Smooth muscle cell (in vitro differentiated cells): Measurements from ENCODE around the gene PTPRJ. TPM values are rescaled to one million over a fixed set of nuclear protein-coding genes. Genes with fewer than 3 reads are reported as not detected.

ENCODE experiments used
- DNase-seq: peaks from one replicate; lab custom pipeline; 2025; ENCODE audit not compliant: unreplicated experiment; lab: John Stamatoyannopoulos, UW
- H2AFZ ChIP-seq: fragments of 200-600 bp; sonication (generic); 2 replicates; pipeline ENCODE4 v1.6.0; 2016; ENCODE audit warnings: antibody characterized with exemption, low read depth, mild to moderate bottlenecking
- H3F3A ChIP-seq: fragments of 200-600 bp; sonication (generic); 2 replicates; pipeline ENCODE4 v1.6.0; 2017; ENCODE audit warnings: antibody characterized with exemption, low read depth
- H3K27ac ChIP-seq: fragments of 200-600 bp; sonication (generic); 2 replicates; pipeline ENCODE4 v1.5.1; 2016; ENCODE audit warnings: low read depth, mild to moderate bottlenecking
- H3K27me3 ChIP-seq: fragments of 200-600 bp; sonication (generic); 2 replicates; pipeline ENCODE4 v1.6.1; 2016; ENCODE audit warnings: low read depth, mild to moderate bottlenecking
- H3K36me3 ChIP-seq: fragments of 200-600 bp; sonication (generic); 2 replicates; pipeline ENCODE4 v1.5.1; 2016; ENCODE audit warnings: low read depth
- H3K4me1 ChIP-seq: fragments of 200-600 bp; sonication (generic); 2 replicates; pipeline ENCODE4 v1.5.1; 2016; ENCODE audit warnings: low read depth
- H3K4me2 ChIP-seq: fragments of 200-600 bp; sonication (generic); 2 replicates; pipeline ENCODE4 v1.6.0; 2016; ENCODE audit warnings: mild to moderate bottlenecking
- H3K4me3 ChIP-seq: fragments of 200-600 bp; sonication (generic); 2 replicates; pipeline ENCODE4 v1.5.1; 2016; ENCODE audit warnings: mild to moderate bottlenecking
- H3K79me2 ChIP-seq: fragments of 200-600 bp; sonication (generic); 2 replicates; pipeline ENCODE4 v1.6.0; 2016; ENCODE audit warnings: low read depth, mild to moderate bottlenecking
- H3K9ac ChIP-seq: fragments of 200-600 bp; sonication (generic); 2 replicates; pipeline ENCODE4 v1.6.0; 2016; ENCODE audit warnings: low read depth
- H3K9me3 ChIP-seq: fragments of 200-600 bp; sonication (generic); replicated peaks from 2 replicates; pipeline ENCODE4 v1.5.1; 2016; ENCODE audit warnings: low read depth
- H4K20me1 ChIP-seq: fragments of 200-600 bp; sonication (generic); 2 replicates; pipeline ENCODE4 v1.6.0; 2016; ENCODE audit warnings: low read depth
- WGBS: methylation state at CpG from one replicate; pipeline ENCODE4 v1.1.7; 2016; ENCODE audit warnings: low lambda C conversion rate; 5-methylcytosine and 5-hydroxymethylcytosine counted together
- polyA plus RNA-seq: library from polyadenylated mRNA; unstranded; fragments of >200 nt; fragmentation: Nextera tagmentation; extraction: Ambion mirVana; gene quantifications from 2 replicates; pipeline ENCODE4 v1.2.1, GENCODE V29; 2016
- total RNA-seq: library from RNA; depleted of rRNA; stranded (reverse); fragments of >200 nt; gene quantifications from 2 replicates; pipeline ENCODE4 v1.2.3, GENCODE V29; 2014
- TF ChIP-seq, protein P1 (sequence below): fragments of 200-600 bp; sonication (generic); IDR thresholded peaks from 2 replicates; pipeline ENCODE4 v1.5.1; 2017; ENCODE audit warnings: borderline replicate concordance, mild to moderate bottlenecking, antibody characterized with exemption; ENCODE audit not compliant: insufficient read depth, poor library complexity, severe bottlenecking

The PTPRJ gene
- total and polyA plus RNA-seq, 2 experiments from 2014 or later = 1.5 to 6.3 TPM

DNA sequence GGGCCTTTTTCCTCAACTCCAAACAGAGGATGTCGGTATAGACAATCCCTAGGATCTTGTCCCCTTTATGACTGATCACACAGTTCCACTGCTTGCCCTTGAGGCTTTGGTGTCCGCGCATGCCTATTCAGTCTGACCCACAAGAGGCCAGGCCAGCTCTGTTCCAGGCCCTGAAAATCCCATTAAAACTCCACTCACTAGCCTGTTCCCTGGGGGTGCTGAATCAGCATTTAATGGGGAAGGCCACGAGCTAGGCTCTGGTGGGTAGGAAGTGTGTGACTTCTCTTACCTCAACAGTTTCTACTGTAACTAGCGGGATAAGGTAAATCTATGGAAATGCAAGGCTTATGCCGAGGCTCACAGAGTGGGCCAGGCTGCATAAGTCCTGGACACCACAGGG is 117.7 kb downstream of the PTPRJ start:
- Histone ChIP-seq H3K4me3 (no peak overlapping the region), H3K27ac (no peak overlapping the region), H3K4me1 (no peaks in the 10 kb centered on the region), H4K20me1 (no peaks in the 10 kb centered on the region), H3K36me3 (no peaks in the 10 kb centered on the region), H2AFZ (no peak overlapping the region), H3K27me3 (no peaks in the 10 kb centered on the region), H3K4me2 (no peak overlapping the region), H3K9me3 (no peaks in the 10 kb centered on the region), H3K9ac (no peak overlapping the region), H3K79me2 (peaks cover 5% of the 10 kb centered on the region), H3F3A (no peaks in the 10 kb centered on the region)
- TF ChIP-seq, protein P1, sequence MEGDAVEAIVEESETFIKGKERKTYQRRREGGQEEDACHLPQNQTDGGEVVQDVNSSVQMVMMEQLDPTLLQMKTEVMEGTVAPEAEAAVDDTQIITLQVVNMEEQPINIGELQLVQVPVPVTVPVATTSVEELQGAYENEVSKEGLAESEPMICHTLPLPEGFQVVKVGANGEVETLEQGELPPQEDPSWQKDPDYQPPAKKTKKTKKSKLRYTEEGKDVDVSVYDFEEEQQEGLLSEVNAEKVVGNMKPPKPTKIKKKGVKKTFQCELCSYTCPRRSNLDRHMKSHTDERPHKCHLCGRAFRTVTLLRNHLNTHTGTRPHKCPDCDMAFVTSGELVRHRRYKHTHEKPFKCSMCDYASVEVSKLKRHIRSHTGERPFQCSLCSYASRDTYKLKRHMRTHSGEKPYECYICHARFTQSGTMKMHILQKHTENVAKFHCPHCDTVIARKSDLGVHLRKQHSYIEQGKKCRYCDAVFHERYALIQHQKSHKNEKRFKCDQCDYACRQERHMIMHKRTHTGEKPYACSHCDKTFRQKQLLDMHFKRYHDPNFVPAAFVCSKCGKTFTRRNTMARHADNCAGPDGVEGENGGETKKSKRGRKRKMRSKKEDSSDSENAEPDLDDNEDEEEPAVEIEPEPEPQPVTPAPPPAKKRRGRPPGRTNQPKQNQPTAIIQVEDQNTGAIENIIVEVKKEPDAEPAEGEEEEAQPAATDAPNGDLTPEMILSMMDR = no peak
- DNase-seq = no peak
- WGBS = 66% methylated on average over 6 of the region's 6 CpGs

DNA sequence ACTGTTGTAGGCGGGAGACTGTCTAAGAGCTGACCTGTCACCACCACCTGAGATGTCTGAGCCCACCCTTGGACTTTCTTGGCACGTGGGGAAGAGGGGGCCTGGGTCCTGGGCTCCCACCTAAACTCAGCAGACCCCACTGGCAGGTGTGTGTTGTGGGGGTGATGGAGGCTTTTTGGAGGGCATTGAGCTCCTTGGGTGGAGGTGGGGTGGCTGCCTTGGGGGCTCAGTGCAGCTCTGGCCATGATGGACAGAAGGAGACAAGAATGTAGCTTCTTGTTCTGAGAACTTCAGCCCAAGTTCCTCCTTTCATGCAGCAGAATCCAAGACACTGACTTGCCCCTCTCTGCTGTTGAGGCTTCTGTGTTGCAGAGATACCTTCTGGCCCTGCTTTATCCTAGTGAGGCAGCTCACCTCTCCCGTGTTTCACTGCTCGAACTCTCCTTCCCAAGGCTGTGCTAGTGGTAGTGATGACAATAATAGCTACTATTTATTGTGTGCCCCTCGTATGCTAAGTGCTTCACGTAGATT is 119.6 kb downstream of the PTPRJ start:
- no peaks in the 10 kb centered on the region for H3K9me3 ChIP-seq

DNA sequence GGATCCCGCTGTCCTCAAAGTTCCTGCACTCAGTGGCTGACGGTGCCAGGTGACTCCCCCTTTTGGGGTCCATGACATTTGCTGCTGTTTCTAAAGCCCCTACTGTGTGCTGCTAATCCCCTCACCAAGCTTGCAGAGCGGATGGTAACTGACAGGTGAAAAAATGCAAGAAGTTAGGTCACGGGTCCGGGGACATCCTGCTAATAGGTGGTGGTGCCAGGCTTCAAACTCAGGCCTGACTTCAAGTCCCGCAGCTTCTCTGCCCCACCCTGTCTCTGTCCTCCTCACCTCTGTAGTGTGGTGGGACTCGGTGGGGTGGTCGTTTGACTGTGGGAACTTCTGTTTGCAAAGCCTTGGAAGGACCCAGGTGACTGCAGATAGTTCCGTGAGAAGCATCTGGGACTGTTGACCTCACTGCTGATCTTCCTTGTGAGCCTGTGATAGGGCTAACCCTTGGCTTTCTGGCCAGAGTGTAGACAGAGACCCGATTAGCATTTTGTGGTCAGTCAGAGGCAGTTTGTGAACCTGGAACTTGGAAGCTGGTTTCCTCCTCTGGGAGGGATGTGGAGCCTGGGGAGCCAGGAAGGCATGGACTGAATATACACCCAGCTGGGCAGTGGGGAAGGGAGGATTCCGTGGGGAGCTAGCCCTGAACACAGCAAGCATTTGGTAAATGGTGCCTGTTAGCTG is 120.8 kb downstream of the PTPRJ start:
- H3K36me3 ChIP-seq = no peaks in the 10 kb centered on the region
- no peaks in the 10 kb centered on the region for H3K79me2 ChIP-seq

More for the DNA sequence above, 119.6 kb downstream of the PTPRJ start:
- Histone ChIP-seq H2AFZ (no peak overlapping the region), H4K20me1 (no peaks in the 10 kb centered on the region), H3K27me3 (no peaks in the 10 kb centered on the region), H3K79me2 (peaks cover 3% of the 10 kb centered on the region), H3K4me3 (no peak overlapping the region), H3K27ac (no peak overlapping the region), H3K9ac (no peak overlapping the region), H3K4me2 (no peak overlapping the region), H3K4me1 (peaks cover 3% of the 10 kb centered on the region), H3F3A (no peaks in the 10 kb centered on the region), H3K36me3 (no peaks in the 10 kb centered on the region)
- DNase-seq = no peak
- 95% methylated on average over 6 of the region's 6 CpGs for WGBS
- TF ChIP-seq, protein P1 = no peak

More for the DNA sequence above, 120.8 kb downstream of the PTPRJ start:
- WGBS = 87% methylated on average over 11 of the region's 11 CpGs
- H3K9me3 ChIP-seq = no peaks in the 10 kb centered on the region
- H3K9ac ChIP-seq = no peak overlapping the region
- DNase-seq = no peak
- no peak overlapping the region for H3K27ac ChIP-seq
- no peaks in the 10 kb centered on the region for H4K20me1 ChIP-seq
- no peaks in the 10 kb centered on the region for H3K27me3 ChIP-seq
- no peaks in the 10 kb centered on the region for H3F3A ChIP-seq
- H3K4me2 ChIP-seq = no peak overlapping the region
- H3K4me1 ChIP-seq = peaks cover 3% of the 10 kb centered on the region
- TF ChIP-seq, protein P1 = no peak
- no peak overlapping the region for H3K4me3 ChIP-seq
- H2AFZ ChIP-seq = no peak overlapping the region
